GM06990 (cell line): Measurements from ENCODE around the gene LIPT2.
"Not testable (repeated sequence)": the region's sequence is repeated elsewhere in the genome, so short reads cannot be mapped to it uniquely, and the experiment has no call there.

Experiments used
- DNase-seq: peaks from one replicate; pipeline ENCODE4 v3.0.0-alpha.2; 2011; ENCODE audit not compliant: insufficient read length; ENCODE audit errors: extremely low read depth
- H3K27me3 ChIP-seq: replicated peaks from 2 replicates; pipeline ENCODE4 v1.6.0; 2011; ENCODE audit warnings: low read length; ENCODE audit not compliant: control insufficient read depth, insufficient read depth
- H3K36me3 ChIP-seq: 2 replicates; pipeline ENCODE4 v1.5.1; 2011; ENCODE audit warnings: low read length; ENCODE audit not compliant: control insufficient read depth, insufficient read depth
- H3K4me3 ChIP-seq: replicated peaks from 2 replicates; pipeline ENCODE4 v1.5.1; 2011; ENCODE audit warnings: low read depth, mild to moderate bottlenecking, control low read depth, low read length
- TF ChIP-seq, protein P1 (sequence below): IDR thresholded peaks from 2 replicates; pipeline ENCODE4 v1.5.1; 2011; ENCODE audit warnings: low read length, control low read depth, mild to moderate bottlenecking, inconsistent platforms; ENCODE audit not compliant: insufficient read depth, poor library complexity, severe bottlenecking

The LIPT2 gene

GRCh38 chr11:74522776-74523175 is 29.3 kb upstream of the LIPT2 start:
- no peaks in the 10 kb centered on the region for H3K36me3 ChIP-seq
- no peaks in the 10 kb centered on the region; the same call in 1 of the 2 replicates for H3K27me3 ChIP-seq
- TF ChIP-seq, protein P1, sequence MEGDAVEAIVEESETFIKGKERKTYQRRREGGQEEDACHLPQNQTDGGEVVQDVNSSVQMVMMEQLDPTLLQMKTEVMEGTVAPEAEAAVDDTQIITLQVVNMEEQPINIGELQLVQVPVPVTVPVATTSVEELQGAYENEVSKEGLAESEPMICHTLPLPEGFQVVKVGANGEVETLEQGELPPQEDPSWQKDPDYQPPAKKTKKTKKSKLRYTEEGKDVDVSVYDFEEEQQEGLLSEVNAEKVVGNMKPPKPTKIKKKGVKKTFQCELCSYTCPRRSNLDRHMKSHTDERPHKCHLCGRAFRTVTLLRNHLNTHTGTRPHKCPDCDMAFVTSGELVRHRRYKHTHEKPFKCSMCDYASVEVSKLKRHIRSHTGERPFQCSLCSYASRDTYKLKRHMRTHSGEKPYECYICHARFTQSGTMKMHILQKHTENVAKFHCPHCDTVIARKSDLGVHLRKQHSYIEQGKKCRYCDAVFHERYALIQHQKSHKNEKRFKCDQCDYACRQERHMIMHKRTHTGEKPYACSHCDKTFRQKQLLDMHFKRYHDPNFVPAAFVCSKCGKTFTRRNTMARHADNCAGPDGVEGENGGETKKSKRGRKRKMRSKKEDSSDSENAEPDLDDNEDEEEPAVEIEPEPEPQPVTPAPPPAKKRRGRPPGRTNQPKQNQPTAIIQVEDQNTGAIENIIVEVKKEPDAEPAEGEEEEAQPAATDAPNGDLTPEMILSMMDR = no peak
- H3K4me3 ChIP-seq = no peak overlapping the region
- DNase-seq = no peak

GRCh38 chr11:74521666-74522252 is 28.2 kb upstream of the LIPT2 start:
- no peak for DNase-seq
- TF ChIP-seq, protein P1 = no peak
- no peaks in the 10 kb centered on the region; the same call in 1 of the 2 replicates for H3K27me3 ChIP-seq
- H3K36me3 ChIP-seq = no peaks in the 10 kb centered on the region
- H3K4me3 ChIP-seq = no peak overlapping the region

DNA sequence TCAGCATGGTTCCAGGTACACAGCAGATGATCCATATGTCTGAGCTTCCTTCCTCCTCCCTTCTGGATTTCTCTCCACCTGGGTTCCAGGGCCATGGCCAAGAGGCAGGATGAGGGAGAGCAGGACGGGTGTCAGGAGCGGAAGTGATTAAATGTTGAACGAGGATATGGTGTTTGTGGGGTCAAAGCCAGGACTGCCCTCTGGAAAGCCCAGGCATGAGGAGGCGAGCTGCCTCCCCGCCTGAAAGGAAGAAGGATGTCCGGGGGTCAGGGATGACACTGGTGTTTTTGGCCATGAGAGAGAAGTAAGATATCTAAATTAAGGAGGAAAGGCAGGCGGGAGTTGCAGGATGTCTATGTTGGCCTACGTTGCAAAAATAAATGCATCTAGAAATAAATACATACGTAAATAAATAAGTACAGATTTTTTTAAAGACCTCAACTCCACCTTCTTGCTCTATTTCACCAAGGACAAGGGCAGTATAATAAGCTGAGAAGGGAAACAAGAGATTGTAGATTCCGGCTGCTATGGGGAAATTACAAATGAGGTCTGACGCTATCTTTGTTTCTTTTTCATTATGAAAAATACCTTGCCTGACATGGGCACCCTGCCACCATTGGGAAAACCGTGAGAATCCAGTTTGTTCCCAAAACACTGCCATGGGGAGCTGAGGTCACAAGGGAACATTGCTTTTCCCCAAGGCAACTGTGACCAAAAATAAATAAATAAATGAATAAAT is 27.6 kb upstream of the LIPT2 start:
- H3K36me3 ChIP-seq = no peaks in the 10 kb centered on the region
- H3K4me3 ChIP-seq = no peak overlapping the region
- H3K27me3 ChIP-seq = no peaks in the 10 kb centered on the region; the same call in 1 of the 2 replicates
- no peak for DNase-seq
- TF ChIP-seq, protein P1 = no peak

DNA sequence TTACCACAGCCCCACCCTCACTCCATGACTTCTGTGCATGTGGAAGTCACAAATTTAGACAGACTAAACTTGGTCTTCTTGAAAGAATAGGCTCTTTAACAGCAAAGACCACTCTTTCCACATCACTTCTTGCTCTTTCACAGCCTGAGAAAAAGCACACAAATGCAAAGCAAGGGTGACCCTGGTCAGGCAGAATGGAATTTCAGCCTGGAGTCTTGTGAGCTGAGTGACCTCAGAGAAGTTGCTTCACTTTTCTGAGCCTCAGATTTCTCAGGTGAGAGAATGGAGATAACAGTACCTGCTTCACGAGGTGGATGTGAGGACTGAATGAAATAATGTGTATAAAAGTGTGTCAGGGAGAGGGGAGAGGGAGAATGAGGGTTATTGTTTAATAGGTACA is 26.8 kb upstream of the LIPT2 start:
- Histone ChIP-seq H3K36me3 (no peaks in the 10 kb centered on the region), H3K4me3 (no peak overlapping the region), H3K27me3 (no peaks in the 10 kb centered on the region; the same call in 1 of the 2 replicates)
- TF ChIP-seq, protein P1 = no peak
- no peak for DNase-seq

- TF ChIP-seq, protein P1 = no peak
- DNase-seq = no peak
- Histone ChIP-seq H3K4me3 (no peak overlapping the region), H3K36me3 (no peaks in the 10 kb centered on the region), H3K27me3 (no peaks in the 10 kb centered on the region; the same call in 1 of the 2 replicates)
These were observed 26.2 kb upstream of the LIPT2 start for GRCh38 chr11:74519710-74520109.

- H3K4me3 ChIP-seq, H3K27me3 ChIP-seq, DNase-seq, H3K36me3 ChIP-seq: not testable (repeated sequence)
These were observed 24.1 kb upstream of the LIPT2 start for GRCh38 chr11:74517592-74517991.
